GM13977 (cell line): ENCODE results near the gene FOXS1.
A peak's percentile ranks its signal among the peaks of the same experiment; 100 is the strongest.

Experiments
- DNase-seq: peaks from one replicate; pipeline ENCODE4 v3.0.0; 2012; ENCODE audit warnings: low spot score
- in situ Hi-C: fragments of 300-500 bp; cut with MboI; formaldehyde crosslinking; loops from one replicate; pipeline ENCODE4 v1.12.0; 2022; ENCODE audit warnings: low sequenced_read_pairs, low pct_unique_long_range_greater_than_20kb, mixed read lengths, inconsistent platforms; ENCODE audit not compliant: unreplicated experiment
- TF ChIP-seq, protein P1 (sequence below): IDR thresholded peaks from 2 replicates; pipeline ENCODE4 v1.5.1; 2012; ENCODE audit warnings: mild to moderate bottlenecking, control low read depth; ENCODE audit not compliant: insufficient read depth; ENCODE audit errors: extremely low read depth, missing control alignments

The FOXS1 gene

DNA sequence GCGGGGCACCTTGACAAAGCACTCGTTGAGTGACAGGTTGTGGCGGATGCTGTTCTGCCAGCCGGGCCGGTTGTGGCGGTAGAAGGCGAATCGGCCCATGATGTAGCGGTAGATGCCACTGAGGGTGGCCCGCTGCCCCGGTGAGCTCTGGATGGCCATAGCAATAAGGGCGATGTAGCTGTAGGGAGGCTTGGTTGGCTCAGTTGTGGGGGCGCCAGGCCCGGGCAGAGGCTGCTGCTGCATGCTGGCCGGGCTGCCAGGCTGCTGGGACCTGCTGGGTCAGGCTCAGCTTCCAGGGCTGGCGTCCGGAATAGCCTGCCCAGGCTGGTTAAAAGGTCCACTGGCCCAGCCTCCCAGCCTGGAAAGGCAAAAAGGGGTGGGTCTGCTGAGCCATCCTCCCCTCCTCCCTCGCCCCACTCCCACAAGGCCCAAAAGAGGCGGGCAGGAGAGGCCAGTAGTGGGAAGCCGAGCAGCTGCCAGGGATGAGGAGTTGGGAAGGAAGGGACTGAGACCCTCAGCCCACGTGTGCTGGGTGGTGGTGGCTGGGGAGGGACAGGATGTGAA lies at the start of gene FOXS1:
Gene FOXS1 (minus strand): TSS at position 305 of the 564 bp plus-strand sequence. CDS start 62 bp downstream, at position 243.
- DNase-seq: no peak

DNA sequence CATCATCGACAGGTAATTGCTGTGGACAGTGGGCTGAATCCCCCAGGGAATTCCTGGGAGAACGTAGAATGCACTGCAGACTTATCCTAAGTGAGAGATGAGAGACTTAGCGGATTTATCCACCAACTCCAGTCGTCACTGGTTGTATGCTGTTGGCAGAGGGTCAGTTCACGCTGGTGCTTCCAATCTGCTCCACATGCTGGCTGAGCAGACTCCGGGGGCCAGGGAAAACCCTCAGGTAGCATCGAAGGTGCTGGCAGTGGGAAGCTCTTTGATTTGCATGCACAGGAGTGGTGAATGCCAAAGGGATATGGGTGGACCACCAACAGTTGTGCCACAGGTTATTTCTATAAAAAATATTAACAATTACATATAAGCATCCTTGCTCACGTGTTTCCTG lies 45.2 kb upstream of the FOXS1 start:
- DNase-seq: no peak
- TF ChIP-seq, protein P1, sequence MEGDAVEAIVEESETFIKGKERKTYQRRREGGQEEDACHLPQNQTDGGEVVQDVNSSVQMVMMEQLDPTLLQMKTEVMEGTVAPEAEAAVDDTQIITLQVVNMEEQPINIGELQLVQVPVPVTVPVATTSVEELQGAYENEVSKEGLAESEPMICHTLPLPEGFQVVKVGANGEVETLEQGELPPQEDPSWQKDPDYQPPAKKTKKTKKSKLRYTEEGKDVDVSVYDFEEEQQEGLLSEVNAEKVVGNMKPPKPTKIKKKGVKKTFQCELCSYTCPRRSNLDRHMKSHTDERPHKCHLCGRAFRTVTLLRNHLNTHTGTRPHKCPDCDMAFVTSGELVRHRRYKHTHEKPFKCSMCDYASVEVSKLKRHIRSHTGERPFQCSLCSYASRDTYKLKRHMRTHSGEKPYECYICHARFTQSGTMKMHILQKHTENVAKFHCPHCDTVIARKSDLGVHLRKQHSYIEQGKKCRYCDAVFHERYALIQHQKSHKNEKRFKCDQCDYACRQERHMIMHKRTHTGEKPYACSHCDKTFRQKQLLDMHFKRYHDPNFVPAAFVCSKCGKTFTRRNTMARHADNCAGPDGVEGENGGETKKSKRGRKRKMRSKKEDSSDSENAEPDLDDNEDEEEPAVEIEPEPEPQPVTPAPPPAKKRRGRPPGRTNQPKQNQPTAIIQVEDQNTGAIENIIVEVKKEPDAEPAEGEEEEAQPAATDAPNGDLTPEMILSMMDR: no peak
- in situ Hi-C loops: no loop called here

More for the DNA sequence above, at the start of gene FOXS1:
- TF ChIP-seq, protein P1: no peak
- in situ Hi-C loops: loop anchor here (25.0 kb wide), 1 partner anchor 242 kb away; no protein-coding TSS in a partner anchor

DNA sequence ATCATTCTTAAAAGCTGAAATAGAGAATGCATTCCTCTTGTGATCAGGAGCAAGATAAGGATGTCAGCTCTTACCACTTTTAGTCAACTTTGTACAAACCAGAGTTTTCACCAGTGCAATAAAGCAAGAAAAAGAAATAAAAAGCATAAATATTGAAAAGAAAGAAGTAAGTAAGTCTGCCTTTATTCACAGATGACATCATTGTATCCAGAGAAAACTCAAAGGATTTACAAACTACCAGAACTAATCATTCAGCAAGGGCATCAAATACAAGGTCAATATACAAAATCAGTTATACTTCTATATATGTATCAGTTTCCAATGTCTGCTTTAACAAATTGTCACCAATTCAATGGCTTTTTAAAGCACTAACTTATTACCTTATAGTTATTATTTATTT lies 38.4 kb upstream of the FOXS1 start:
- no peak for DNase-seq
- in situ Hi-C loops: no loop called here
- TF ChIP-seq, protein P1: no peak

DNA sequence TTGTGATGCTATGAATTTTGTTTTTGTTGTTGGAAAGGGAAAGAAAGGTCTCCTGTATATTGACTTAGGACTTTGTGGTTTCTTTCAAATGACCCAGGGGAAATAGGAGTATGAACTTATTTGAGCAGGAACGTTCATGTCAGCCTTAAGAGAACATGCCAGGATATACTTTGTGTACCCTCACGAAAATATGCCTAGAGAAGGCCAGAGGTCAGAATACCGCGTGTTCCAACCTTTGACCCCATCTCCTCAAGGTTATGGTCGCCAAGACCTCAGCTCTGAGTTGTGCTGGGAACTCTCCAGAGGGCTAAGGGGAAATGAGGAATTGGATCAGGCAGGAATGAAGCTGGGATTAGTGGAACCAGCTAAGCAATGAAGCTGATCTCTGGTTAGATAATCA lies 36.5 kb upstream of the FOXS1 start:
- TF ChIP-seq, protein P1: no peak
- no peak for DNase-seq
- in situ Hi-C loops: no loop called here

DNA sequence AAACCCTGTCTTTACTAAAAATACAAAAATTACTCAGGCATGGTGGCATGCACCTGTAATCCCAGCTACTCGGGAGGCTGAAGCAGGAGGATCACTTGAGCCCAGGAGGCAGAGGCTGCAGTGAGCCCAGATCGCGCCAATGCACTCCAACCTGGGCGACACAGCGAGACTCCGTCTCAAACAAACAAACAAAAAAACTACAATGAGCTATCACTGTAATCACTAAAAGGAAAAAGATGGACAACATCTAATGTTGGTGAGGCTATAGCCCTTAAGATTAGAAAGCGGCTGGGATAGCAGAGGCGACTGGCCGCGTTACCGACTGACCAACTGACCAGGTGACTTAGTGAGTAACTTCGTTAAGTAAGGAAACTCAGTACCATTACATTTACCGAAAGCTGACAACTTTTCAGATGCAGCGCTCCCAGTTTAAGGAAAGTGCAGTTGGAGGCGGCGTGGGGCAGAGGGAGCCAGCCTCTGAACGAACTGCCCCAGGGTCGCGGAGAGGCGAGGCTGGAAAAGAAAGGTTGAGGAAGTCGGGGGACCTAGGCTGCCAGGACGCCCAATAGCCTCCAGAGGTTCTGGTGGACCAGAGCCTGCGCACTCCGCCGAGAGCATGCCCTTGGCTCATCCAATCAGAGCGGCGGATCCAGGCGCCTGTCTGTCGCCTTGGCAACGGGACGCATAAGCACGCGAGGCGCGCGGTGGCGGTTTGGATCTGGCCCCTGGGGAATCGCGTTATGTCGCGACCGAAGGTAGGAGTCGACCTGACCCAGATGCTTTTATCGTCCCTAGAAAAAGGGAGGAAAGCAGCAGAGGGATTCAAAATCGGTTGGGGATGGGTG lies 34.0 kb upstream of the FOXS1 start:
- TF ChIP-seq, protein P1: no peak
- DNase-seq: peak; percentile 92

DNA sequence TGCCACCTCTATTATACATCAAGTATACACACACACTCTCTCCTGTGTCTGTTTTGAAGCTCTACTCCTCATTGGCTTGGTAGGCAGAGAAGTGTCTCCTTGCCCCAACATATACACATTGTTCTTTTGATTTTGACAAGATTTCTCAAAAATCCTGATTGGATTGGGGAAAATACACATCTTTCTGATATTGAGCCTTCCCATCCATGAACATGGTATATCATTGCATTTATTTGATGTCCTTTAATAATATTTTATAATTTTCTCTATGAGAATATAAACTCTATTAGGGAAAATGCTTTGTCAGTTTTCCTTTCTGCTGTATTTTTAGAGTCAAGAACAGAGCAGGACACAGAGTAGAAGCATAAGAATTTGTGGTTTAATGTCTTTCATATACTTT lies 32.3 kb upstream of the FOXS1 start:
- TF ChIP-seq, protein P1: no peak
- in situ Hi-C loops: no loop called here

More for the DNA sequence above, 34.0 kb upstream of the FOXS1 start:
- in situ Hi-C loops: no loop called here

More for the DNA sequence above, 32.3 kb upstream of the FOXS1 start:
- DNase-seq: no peak
